NOMO-1 treated with dmso at 0.1 percent for 144 hours (cell line): ENCODE data around the gene C17orf78.

Experiments
- DNase-seq: peaks from one replicate; lab custom pipeline; 2025; ENCODE audit not compliant: unreplicated experiment; lab: John Stamatoyannopoulos, UW

Gene C17orf78

GRCh38 chr17:37430051-37430627 is 54.4 kb downstream of the C17orf78 start:
- DNase-seq, result no peak

GRCh38 chr17:37432671-37433070 is 56.9 kb downstream of the C17orf78 start:
- no peak for DNase-seq

GRCh38 chr17:37438141-37438540 is 62.4 kb downstream of the C17orf78 start:
- no peak for DNase-seq

- DNase-seq, result no peak
These were observed 64.6 kb downstream of the C17orf78 start for GRCh38 chr17:37440424-37440823.

GRCh38 chr17:37441369-37442014 is 65.7 kb downstream of the C17orf78 start:
- peak; percentile 20 for DNase-seq
